HAP-1 (cell line): ENCODE measurements around the gene STKLD1.
A peak's percentile ranks its signal among the peaks of the same experiment; 100 is the strongest.

ENCODE experiments used
- DNase-seq, 2 experiments: peaks; one replicate each; pipeline ENCODE4 v3.0.0-alpha.2; 2016 to 2020; ENCODE audit warnings: low spot score in 2 of 2
- H3K27me3 ChIP-seq: fragments of 250-450 bp; sonication (Bioruptor Pico); 2 replicates; pipeline ENCODE4 v1.5.1; 2020; ENCODE audit warnings: low read depth, mild to moderate bottlenecking, moderate library complexity
- H3K36me3 ChIP-seq: fragments of 250-450 bp; sonication (Bioruptor Pico); replicated peaks from 2 replicates; pipeline ENCODE4 v1.5.1; 2020; ENCODE audit warnings: mild to moderate bottlenecking
- H3K4me1 ChIP-seq: fragments of 250-450 bp; sonication (Bioruptor Pico); 2 replicates; pipeline ENCODE4 v1.5.1; 2020; ENCODE audit warnings: mild to moderate bottlenecking
- H3K4me3 ChIP-seq: fragments of 250-450 bp; sonication (Bioruptor Pico); 2 replicates; pipeline ENCODE4 v1.5.1; 2020; ENCODE audit warnings: mild to moderate bottlenecking, moderate library complexity
- H3K9me3 ChIP-seq: fragments of 250-450 bp; sonication (Bioruptor Pico); 2 replicates; pipeline ENCODE4 v1.5.1; 2020; ENCODE audit warnings: mild to moderate bottlenecking, moderate library complexity
- in situ Hi-C: fragments of 300-500 bp; cut with MboI; formaldehyde crosslinking; loops from 3 replicates; pipeline ENCODE4 v1.14.3; 2020; ENCODE audit warnings: low sequenced_read_pairs, inconsistent platforms, mixed read lengths

The STKLD1 gene

GRCh38 chr9:133348718-133349573, 27.2 kb upstream of the STKLD1 start:
- no peak for DNase-seq
- Histone ChIP-seq H3K27me3 (no peaks in the 10 kb centered on the region), H3K9me3 (no peaks in the 10 kb centered on the region), H3K4me1 (peaks cover 12% of the 10 kb centered on the region), H3K36me3 (peaks cover 77% of the 10 kb centered on the region), H3K4me3 (peak overlapping the region; percentile 98)
- in situ Hi-C loops, result loop anchor here (10.0 kb wide), 1 partner anchor 136 kb away; no protein-coding TSS in a partner anchor

- in situ Hi-C loops, result loop anchor here (10.0 kb wide), 1 partner anchor 135 kb away; no protein-coding TSS in a partner anchor
- peak overlapping the region; percentile 98; the same call in 1 of the 2 replicates for H3K4me3 ChIP-seq
- no peaks in the 10 kb centered on the region for H3K27me3 ChIP-seq
- no peaks in the 10 kb centered on the region for H3K9me3 ChIP-seq
- peaks cover 14% of the 10 kb centered on the region for H3K4me1 ChIP-seq
- DNase-seq, result no peak
- H3K36me3 ChIP-seq, result peaks cover 74% of the 10 kb centered on the region
These were observed 26.1 kb upstream of the STKLD1 start for GRCh38 chr9:133349965-133350616.

- no peaks in the 10 kb centered on the region for H3K27me3 ChIP-seq
- peaks cover 18% of the 10 kb centered on the region for H3K4me1 ChIP-seq
- H3K9me3 ChIP-seq, result no peaks in the 10 kb centered on the region
- in situ Hi-C loops, result no loop called here
- H3K36me3 ChIP-seq, result peaks cover 63% of the 10 kb centered on the region
- H3K4me3 ChIP-seq, result no peak overlapping the region
- DNase-seq, result no peak
These were observed 24.6 kb upstream of the STKLD1 start for GRCh38 chr9:133351526-133351907.

GRCh38 chr9:133351908-133352634, 24.1 kb upstream of the STKLD1 start:
- peaks cover 63% of the 10 kb centered on the region for H3K36me3 ChIP-seq
- no peaks in the 10 kb centered on the region for H3K27me3 ChIP-seq
- no peaks in the 10 kb centered on the region for H3K9me3 ChIP-seq
- peak; percentile 40 to 84 for DNase-seq
- in situ Hi-C loops, result no loop called here
- H3K4me3 ChIP-seq, result no peak overlapping the region
- H3K4me1 ChIP-seq, result peaks cover 18% of the 10 kb centered on the region

GRCh38 chr9:133352635-133353340, 23.4 kb upstream of the STKLD1 start:
- Histone ChIP-seq H3K9me3 (no peaks in the 10 kb centered on the region), H3K4me3 (no peak overlapping the region), H3K4me1 (peaks cover 23% of the 10 kb centered on the region), H3K27me3 (no peaks in the 10 kb centered on the region), H3K36me3 (peaks cover 68% of the 10 kb centered on the region)
- in situ Hi-C loops, result no loop called here
- DNase-seq, result no peak

GRCh38 chr9:133353548-133353947, 22.6 kb upstream of the STKLD1 start:
- Histone ChIP-seq H3K27me3 (no peaks in the 10 kb centered on the region), H3K36me3 (peaks cover 64% of the 10 kb centered on the region), H3K9me3 (no peaks in the 10 kb centered on the region), H3K4me1 (peaks cover 23% of the 10 kb centered on the region), H3K4me3 (no peak overlapping the region)
- in situ Hi-C loops, result no loop called here
- no peak for DNase-seq

- Histone ChIP-seq H3K4me3 (no peak overlapping the region), H3K36me3 (peaks cover 63% of the 10 kb centered on the region)
These were observed 21.4 kb upstream of the STKLD1 start for GRCh38 chr9:133354766-133355165.

GRCh38 chr9:133355881-133356357, 20.2 kb upstream of the STKLD1 start:
- Histone ChIP-seq H3K36me3 (peaks cover 63% of the 10 kb centered on the region), H3K27me3 (no peaks in the 10 kb centered on the region), H3K4me3 (peak overlapping the region; percentile 72), H3K9me3 (no peaks in the 10 kb centered on the region), H3K4me1 (peaks cover 11% of the 10 kb centered on the region)
- in situ Hi-C loops, result no loop called here
- no peak for DNase-seq

More at GRCh38 chr9:133354766-133355165, 21.4 kb upstream of the STKLD1 start:
- H3K9me3 ChIP-seq, result no peaks in the 10 kb centered on the region
- H3K27me3 ChIP-seq, result no peaks in the 10 kb centered on the region
- DNase-seq, result no peak
- in situ Hi-C loops, result no loop called here
- H3K4me1 ChIP-seq, result peaks cover 16% of the 10 kb centered on the region

- Histone ChIP-seq H3K4me1 (peaks cover 11% of the 10 kb centered on the region), H3K36me3 (peaks cover 62% of the 10 kb centered on the region), H3K27me3 (no peaks in the 10 kb centered on the region), H3K4me3 (peak within 1 kb of the TSS; percentile 72), H3K9me3 (no peaks in the 10 kb centered on the region)
- in situ Hi-C loops, result no loop called here
- peak; percentile 76 to 94 for DNase-seq
These were observed 19.6 kb upstream of the STKLD1 start, which contains the start of the genes SURF1 and SURF2 for GRCh38 chr9:133356391-133357091. Gene SURF1 (minus strand): TSS chr9:133356487. CDS start chr9:133356453, 34 bp downstream. Gene SURF2 (plus strand): TSS chr9:133356550. CDS start chr9:133356593, 43 bp downstream.

- in situ Hi-C loops, result no loop called here
- DNase-seq, result no peak
- Histone ChIP-seq H3K36me3 (peaks cover 62% of the 10 kb centered on the region), H3K4me3 (peak overlapping the region; percentile 72), H3K4me1 (peaks cover 11% of the 10 kb centered on the region), H3K9me3 (no peaks in the 10 kb centered on the region), H3K27me3 (no peaks in the 10 kb centered on the region)
These were observed 18.5 kb upstream of the STKLD1 start for GRCh38 chr9:133357656-133358055.

- Histone ChIP-seq H3K4me1 (peaks cover 11% of the 10 kb centered on the region), H3K27me3 (no peaks in the 10 kb centered on the region), H3K36me3 (peaks cover 61% of the 10 kb centered on the region), H3K9me3 (no peaks in the 10 kb centered on the region), H3K4me3 (no peak overlapping the region)
- in situ Hi-C loops, result no loop called here
- peak in 1 of 2 experiments; percentile 61 for DNase-seq
These were observed 16.6 kb upstream of the STKLD1 start for GRCh38 chr9:133359399-133360175.
